Brain microvascular endothelial cell (primary cell): ENCODE data around the gene CEBPA.

Experiments used
- DNase-seq: peaks from one replicate; pipeline ENCODE4 v3.0.0-alpha.2; 2020
- H3K27ac ChIP-seq: fragments of 250-450 bp; sonication (Bioruptor Pico); 2 replicates; pipeline ENCODE4 v1.5.1; 2020; ENCODE audit warnings: mild to moderate bottlenecking, moderate library complexity
- H3K27me3 ChIP-seq: fragments of 250-450 bp; sonication (Bioruptor Pico); replicated peaks from 2 replicates; pipeline ENCODE4 v1.5.1; 2020; ENCODE audit warnings: mild to moderate bottlenecking
- H3K36me3 ChIP-seq: fragments of 250-450 bp; sonication (Bioruptor Pico); replicated peaks from 2 replicates; pipeline ENCODE4 v1.5.1; 2020; ENCODE audit warnings: mild to moderate bottlenecking
- H3K4me3 ChIP-seq: 2 replicates; pipeline ENCODE4 v1.5.1; 2011; ENCODE audit warnings: low read depth, mild to moderate bottlenecking, control low read depth, low read length, moderate library complexity
- CTCF ChIP-seq: IDR thresholded peaks from 2 replicates; pipeline ENCODE4 v1.5.1; 2011; ENCODE audit warnings: low read depth, mild to moderate bottlenecking, moderate library complexity, low read length, control low read depth, inconsistent platforms; ENCODE audit errors: missing control alignments
- in situ Hi-C: cut with HindIII; loops from 2 replicates; pipeline ENCODE4 v1.10.0; 2017; ENCODE audit warnings: low sequenced_read_pairs, low pct_ligation_motif_present

The CEBPA gene

DNA sequence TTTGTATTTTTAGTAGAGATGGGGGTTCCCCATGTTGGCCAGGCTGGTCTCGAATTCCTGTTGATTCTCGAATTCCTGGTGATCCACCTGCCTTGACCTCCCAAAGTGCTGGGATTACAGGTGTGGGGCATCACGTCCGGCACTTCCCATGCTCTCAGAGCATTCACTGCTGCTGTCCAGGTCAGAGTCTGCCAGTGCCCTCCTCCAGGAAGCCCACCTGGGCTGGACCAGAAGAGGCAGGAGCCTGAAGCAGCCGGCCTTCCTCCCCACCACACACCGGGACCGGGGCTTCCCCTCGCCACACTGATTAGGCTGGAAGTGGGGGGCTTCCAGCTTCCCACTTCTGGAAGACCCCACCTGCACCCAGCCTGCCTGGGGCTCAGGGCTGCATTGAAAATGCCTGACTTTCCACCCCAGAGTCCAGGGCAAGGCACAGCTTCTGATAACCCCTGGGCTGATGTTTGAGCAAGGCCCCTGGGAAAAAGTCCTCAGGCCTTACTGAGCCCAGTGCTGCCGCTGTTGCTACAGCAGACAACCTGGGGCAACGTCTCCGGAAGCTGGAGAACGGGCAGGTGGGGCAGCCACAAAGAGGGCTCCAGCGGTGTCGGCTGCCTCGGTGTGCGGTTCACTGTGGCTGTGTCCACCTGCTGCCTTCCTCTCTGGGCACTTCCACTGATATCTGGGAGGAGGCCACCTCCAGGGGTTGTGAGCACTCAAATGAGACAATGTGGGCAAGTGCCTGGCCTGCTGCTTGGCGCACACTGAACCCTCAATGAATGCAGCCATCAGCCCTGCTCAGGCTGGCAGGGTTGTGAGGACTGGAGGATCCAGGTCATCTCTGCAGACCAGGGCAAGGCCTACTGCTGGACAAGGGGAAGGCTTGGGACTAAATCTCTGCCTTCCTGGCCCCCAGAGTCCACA, 22.6 kb downstream of the CEBPA start:
- in situ Hi-C loops, result no loop called here
- Histone ChIP-seq H3K27ac (no peak overlapping the region), H3K4me3 (no peak overlapping the region), H3K27me3 (peaks cover 2% of the 10 kb centered on the region), H3K36me3 (no peaks in the 10 kb centered on the region)
- no peak for TF ChIP-seq CTCF
- no peak for DNase-seq

GRCh38 chr19:33278403-33279269, 23.7 kb downstream of the CEBPA start:
- no peaks in the 10 kb centered on the region for H3K36me3 ChIP-seq
- no peak for DNase-seq
- H3K4me3 ChIP-seq, result no peak overlapping the region
- no peak for TF ChIP-seq CTCF
- H3K27ac ChIP-seq, result no peak overlapping the region
- H3K27me3 ChIP-seq, result no peaks in the 10 kb centered on the region
- in situ Hi-C loops, result no loop called here

DNA sequence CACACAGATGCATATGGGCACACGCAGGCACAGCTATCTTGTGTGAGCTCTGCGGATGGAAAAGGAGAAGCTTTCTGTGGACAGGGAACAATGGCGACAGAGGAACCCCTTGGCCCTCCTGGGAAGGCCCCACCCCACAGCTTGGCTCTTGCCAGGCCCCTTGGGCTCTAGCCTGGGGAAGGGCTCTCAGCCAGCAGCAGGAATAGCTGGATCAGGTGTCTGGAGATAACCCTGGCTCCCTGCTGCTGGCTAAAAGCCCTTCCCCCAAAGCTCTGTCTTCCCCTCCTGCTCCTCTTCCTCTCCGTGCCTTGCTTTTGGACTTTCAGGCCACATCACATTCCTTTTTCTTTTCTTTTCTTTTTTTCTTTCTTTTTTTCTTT, 24.3 kb downstream of the CEBPA start:
- in situ Hi-C loops, result no loop called here
- no peaks in the 10 kb centered on the region for H3K27me3 ChIP-seq
- no peak overlapping the region for H3K4me3 ChIP-seq
- H3K36me3 ChIP-seq, result no peaks in the 10 kb centered on the region
- DNase-seq, result no peak
- H3K27ac ChIP-seq, result no peak overlapping the region
- TF ChIP-seq CTCF, result no peak

GRCh38 chr19:33277434-33277833, 24.9 kb downstream of the CEBPA start:
- in situ Hi-C loops, result no loop called here
- Histone ChIP-seq H3K36me3 (no peaks in the 10 kb centered on the region), H3K4me3 (no peak overlapping the region), H3K27me3 (no peaks in the 10 kb centered on the region), H3K27ac (no peak overlapping the region)
- no peak for TF ChIP-seq CTCF
- no peak for DNase-seq

DNA sequence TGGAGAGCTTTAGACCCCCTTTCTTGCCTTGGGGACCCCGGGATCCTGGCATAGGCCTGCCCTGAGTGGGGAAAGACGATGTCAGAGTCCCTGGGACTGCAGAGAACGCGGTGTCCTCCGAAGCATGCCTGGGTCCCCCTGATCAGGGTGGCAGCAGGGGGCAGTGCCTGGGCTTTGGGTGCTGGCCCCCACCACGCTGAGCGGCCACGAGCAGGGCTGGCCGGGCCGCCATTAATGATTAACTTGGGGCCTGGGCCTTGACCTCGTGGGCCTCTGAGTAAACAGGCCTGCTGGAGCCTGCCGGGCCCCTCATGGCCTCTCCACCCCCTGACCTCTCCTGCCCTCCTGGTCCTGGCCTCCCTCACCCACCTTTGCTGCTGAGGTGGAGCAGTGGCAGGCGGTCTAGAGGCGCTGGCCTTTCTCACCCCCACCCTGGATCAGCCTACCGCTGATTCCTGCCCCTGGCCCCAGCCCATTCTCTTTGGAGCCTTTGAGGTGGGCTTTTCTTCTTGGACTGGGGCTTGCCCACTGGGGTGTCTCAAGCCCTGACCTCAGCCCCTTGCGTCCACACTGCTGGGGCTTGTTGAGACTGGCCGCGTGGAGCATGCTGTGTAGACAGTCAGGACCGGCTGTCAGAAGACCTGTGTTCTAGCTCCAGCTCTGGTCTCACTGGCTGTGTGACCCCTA, 26.3 kb downstream of the CEBPA start:
- DNase-seq, result no peak
- in situ Hi-C loops, result no loop called here
- H3K4me3 ChIP-seq, result no peak overlapping the region
- H3K36me3 ChIP-seq, result no peaks in the 10 kb centered on the region
- no peaks in the 10 kb centered on the region for H3K27me3 ChIP-seq
- H3K27ac ChIP-seq, result no peak overlapping the region
- no peak for TF ChIP-seq CTCF
